Body of pancreas (tissue), 4 donors: Measurements from ENCODE around the gene AP2A2. TPM values are rescaled to one million over a fixed set of nuclear protein-coding genes. Genes with fewer than 3 reads are reported as not detected.
A peak's percentile ranks its signal among the peaks of the same experiment; 100 is the strongest.

Experiments
- ATAC-seq: fragments of 150-250 bp; one replicate; pipeline ENCODE4 v1.9.1; 2016
- DNase-seq, 4 donors: peaks; one replicate each; pipeline ENCODE4 v3.0.0-alpha.2; 2019
- H3K27ac ChIP-seq, 4 donors: fragments of 200-600 bp; sonication (generic); 1 replicate in 3 of 4; 2 replicates in 1 of 4; pipeline versions ENCODE4 v1.5.1 to v1.6.1; 2016 to 2019; ENCODE audit warnings: mild to moderate bottlenecking in 1 of 4, mixed read lengths in 1 of 4, moderate library complexity in 1 of 4
- H3K27me3 ChIP-seq, 2 donors: fragments of 200-600 bp; sonication (generic); one replicate each; pipeline ENCODE4 v1.6.0; 2016; ENCODE audit warnings: mild to moderate bottlenecking in 1 of 2
- H3K36me3 ChIP-seq, 2 donors: fragments of 200-600 bp; sonication (generic); replicated peaks in 1 of 2; 2 replicates each; pipeline ENCODE4 v1.5.1; 2016; ENCODE audit warnings: low read depth in 2 of 2; ENCODE audit not compliant: insufficient read depth in 1 of 2
- H3K4me1 ChIP-seq: fragments of 200-600 bp; sonication (generic); one replicate; pipeline ENCODE4 v1.6.0; 2016
- H3K4me3 ChIP-seq, 2 donors: fragments of 200-600 bp; sonication (generic); 1 replicate in 1 of 2; 2 replicates in 1 of 2; pipeline ENCODE4 v1.5.1; 2016 to 2019
- H3K9me3 ChIP-seq, 3 donors: fragments of 200-600 bp; sonication (generic); 1 replicate in 2 of 3; 2 replicates in 1 of 3; pipeline ENCODE4 v1.5.1; 2016
- CTCF ChIP-seq, 7 experiments: fragments of 450-650 bp in 4 of 7; fragments of 200-600 bp in 3 of 7; sonication (generic) in 3 of 7; IDR thresholded peaks; one replicate each; pipeline ENCODE4 v1.5.1; 2016 to 2019; ENCODE audit warnings: antibody characterized with exemption in 7 of 7
- POLR2A ChIP-seq, 3 donors: fragments of 450-650 bp; IDR thresholded peaks; one replicate each; pipeline ENCODE4 v1.6.1; 2016; ENCODE audit warnings: antibody characterized with exemption in 3 of 3, mild to moderate bottlenecking in 2 of 3
- WGBS, 2 donors: methylation state at CpG; one replicate each; pipeline ENCODE4 v1.1.5; 2017; 5-methylcytosine and 5-hydroxymethylcytosine counted together
- intact Hi-C: fragments of 100-400 bp; cut with DNase I; formaldehyde crosslinking; loops from one replicate; pipeline ENCODE4 v1.15.1; 2023
- total RNA-seq, 2 donors: library from RNA; depleted of rRNA; stranded (reverse); fragments of >200 nt; gene quantifications; one replicate each; pipeline ENCODE4 v1.1.0, GENCODE V29; 2016

AP2A2 gene
- total RNA-seq, 2 donors from 2014 or later, result 40.7 to 77.8 TPM

DNA sequence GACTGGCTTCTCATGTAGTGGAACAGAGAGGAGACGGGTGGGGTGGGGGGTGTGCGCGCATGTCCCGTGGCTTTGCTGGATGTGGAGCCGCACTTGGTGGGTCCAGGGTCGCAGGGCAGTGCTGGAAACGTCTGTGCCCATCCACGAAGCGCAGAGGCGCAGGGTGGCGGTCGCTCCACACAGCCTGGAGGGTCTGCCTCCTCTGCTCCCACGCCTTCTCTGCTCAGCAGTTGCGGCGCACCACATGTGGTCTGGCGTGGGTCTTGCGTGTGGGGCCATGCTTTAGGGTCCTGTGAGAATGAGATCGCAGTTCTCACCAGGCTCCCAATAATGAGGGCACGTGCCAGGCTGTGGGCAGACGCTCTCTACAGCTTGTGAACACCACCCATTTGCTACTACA lies 60.2 kb downstream of the AP2A2 start:
- 91 to 94% methylated on average over 12 to 20 of the region's 20 CpGs for WGBS, 2 donors
- peaks cover 10 to 38% of the 10 kb centered on the region in 2 donors for H3K36me3 ChIP-seq
- H3K27ac ChIP-seq, result no peak overlapping the region
- TF ChIP-seq POLR2A (IDR thresholded peaks at IDR 0.05), result no peak
- no peak for TF ChIP-seq CTCF (IDR thresholded peaks at IDR 0.05)
- H3K4me3 ChIP-seq, result no peak overlapping the region
- DNase-seq (no peak), ATAC-seq (no peak)
- H3K27me3 ChIP-seq, result no peaks in the 10 kb centered on the region
- intact Hi-C loops, result no loop called here
- H3K4me1 ChIP-seq, result no peaks in the 10 kb centered on the region
- H3K9me3 ChIP-seq, result no peaks in the 10 kb centered on the region

DNA sequence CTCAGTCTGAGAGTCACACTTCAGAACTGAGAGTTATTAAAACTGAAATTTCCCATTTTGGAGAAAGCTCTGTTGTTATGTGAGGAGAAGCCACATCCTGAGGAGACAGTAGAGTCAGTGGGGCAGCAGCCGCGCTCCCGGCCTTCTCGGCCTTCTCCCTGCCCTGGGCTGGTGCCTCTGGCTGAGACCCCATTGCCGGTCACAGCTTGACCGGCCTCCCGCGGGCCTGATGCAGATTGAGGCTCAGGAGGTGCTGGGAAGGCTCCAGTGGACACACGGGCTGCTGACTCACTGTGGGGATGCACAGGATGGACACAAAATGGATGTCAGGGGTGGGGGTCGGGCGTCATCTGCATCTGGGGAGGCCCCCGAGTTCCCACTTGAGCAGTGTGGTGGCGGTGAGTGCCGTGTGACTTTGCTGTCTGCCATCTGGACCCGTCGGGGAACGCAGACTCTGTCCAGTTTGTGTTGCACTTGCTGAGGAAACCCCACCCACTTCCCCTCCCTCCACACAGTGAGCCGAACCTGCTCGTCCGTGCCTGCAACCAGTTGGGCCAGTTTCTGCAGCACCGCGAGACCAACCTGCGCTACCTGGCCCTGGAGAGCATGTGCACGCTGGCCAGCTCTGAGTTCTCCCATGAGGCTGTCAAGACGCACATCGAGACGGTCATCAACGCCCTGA lies 60.7 kb downstream of the AP2A2 start:
- intact Hi-C loops, result no loop called here
- no peak for TF ChIP-seq CTCF (IDR thresholded peaks at IDR 0.05)
- no peak for TF ChIP-seq POLR2A (IDR thresholded peaks at IDR 0.05)
- DNase-seq (peak in 1 of 4 donors; percentile 38), ATAC-seq (no peak)
- Histone ChIP-seq H3K4me3 (no peak overlapping the region), H3K36me3 (peaks cover 7 to 38% of the 10 kb centered on the region in 2 donors), H3K4me1 (no peaks in the 10 kb centered on the region), H3K27me3 (no peaks in the 10 kb centered on the region), H3K27ac (no peak overlapping the region), H3K9me3 (no peaks in the 10 kb centered on the region)
- 81 to 86% methylated on average over 9 to 27 of the region's 28 CpGs for WGBS, 2 donors

DNA sequence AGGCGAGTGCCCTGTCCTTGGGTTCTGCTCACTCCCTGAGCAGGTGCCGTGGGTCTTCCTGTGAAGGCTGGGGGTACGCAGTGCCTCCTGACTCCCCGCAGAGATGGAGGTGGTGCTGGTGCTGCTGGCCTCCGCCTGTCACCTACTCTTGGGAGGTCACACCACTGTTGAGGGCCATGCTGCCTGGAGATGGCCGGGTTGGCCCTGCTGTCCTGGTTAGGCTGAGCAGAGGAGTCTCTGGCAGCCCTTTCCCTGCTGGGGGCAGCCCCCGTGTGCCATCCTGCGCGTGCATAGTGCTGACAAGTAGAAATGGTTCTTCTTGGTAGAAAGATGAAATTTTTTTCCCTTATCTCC lies 61.3 kb downstream of the AP2A2 start:
- Histone ChIP-seq H3K27me3 (no peaks in the 10 kb centered on the region), H3K27ac (no peak overlapping the region), H3K4me1 (no peaks in the 10 kb centered on the region), H3K9me3 (no peaks in the 10 kb centered on the region), H3K4me3 (no peak overlapping the region), H3K36me3 (peaks cover 5 to 38% of the 10 kb centered on the region in 2 donors)
- TF ChIP-seq CTCF (IDR thresholded peaks at IDR 0.05) (no peak), POLR2A (IDR thresholded peaks at IDR 0.05) (no peak)
- WGBS, 2 donors, result 95% methylated on average over 6 to 9 of the region's 9 CpGs
- DNase-seq (no peak), ATAC-seq (no peak)
- intact Hi-C loops, result no loop called here

DNA sequence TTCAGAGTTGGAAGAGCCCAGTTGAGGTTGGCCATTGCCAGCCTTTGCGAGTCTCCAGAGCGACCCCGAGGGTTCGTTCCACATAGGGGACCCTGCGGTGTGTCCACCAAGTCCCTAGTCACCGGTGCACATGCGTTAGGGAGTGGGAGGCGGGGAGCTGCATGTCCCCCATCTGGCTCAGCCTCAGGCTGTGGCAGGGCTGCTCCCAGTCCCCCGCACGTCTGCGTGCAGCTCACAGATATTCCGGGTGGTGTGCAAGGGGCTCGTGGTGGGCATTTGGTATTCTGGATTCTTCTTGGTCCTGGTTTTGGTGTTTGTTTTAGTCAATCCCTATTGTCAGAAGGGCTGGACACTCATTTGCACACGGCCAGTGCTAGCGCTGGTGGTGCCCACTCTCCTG lies 62.0 kb downstream of the AP2A2 start:
- 92 to 97% methylated on average over 14 to 15 of the region's 15 CpGs for whole genome bisulfite sequencing, 2 donors
- H3K4me3 ChIP-seq, result no peak overlapping the region

More for the DNA sequence above, 62.0 kb downstream of the AP2A2 start:
- Histone ChIP-seq H3K4me1 (no peaks in the 10 kb centered on the region), H3K36me3 (peaks cover 5 to 41% of the 10 kb centered on the region in 2 donors), H3K27ac (no peak overlapping the region), H3K27me3 (no peaks in the 10 kb centered on the region), H3K9me3 (no peaks in the 10 kb centered on the region)
- DNase-seq, result no peak
- TF ChIP-seq POLR2A (IDR thresholded peaks at IDR 0.05), result no peak
- no peak for TF ChIP-seq CTCF (IDR thresholded peaks at IDR 0.05)
- no peak for ATAC-seq
- intact Hi-C loops, result no loop called here
